ENCODE data around the gene FXYD5. TPM values are rescaled to one million over a fixed set of nuclear protein-coding genes. Genes with fewer than 3 reads are reported as not detected.

Gene FXYD5
- total RNA-seq, 4 donors from 2014 or later: 5.2 to 23.3 (median 14.3) TPM

DNA sequence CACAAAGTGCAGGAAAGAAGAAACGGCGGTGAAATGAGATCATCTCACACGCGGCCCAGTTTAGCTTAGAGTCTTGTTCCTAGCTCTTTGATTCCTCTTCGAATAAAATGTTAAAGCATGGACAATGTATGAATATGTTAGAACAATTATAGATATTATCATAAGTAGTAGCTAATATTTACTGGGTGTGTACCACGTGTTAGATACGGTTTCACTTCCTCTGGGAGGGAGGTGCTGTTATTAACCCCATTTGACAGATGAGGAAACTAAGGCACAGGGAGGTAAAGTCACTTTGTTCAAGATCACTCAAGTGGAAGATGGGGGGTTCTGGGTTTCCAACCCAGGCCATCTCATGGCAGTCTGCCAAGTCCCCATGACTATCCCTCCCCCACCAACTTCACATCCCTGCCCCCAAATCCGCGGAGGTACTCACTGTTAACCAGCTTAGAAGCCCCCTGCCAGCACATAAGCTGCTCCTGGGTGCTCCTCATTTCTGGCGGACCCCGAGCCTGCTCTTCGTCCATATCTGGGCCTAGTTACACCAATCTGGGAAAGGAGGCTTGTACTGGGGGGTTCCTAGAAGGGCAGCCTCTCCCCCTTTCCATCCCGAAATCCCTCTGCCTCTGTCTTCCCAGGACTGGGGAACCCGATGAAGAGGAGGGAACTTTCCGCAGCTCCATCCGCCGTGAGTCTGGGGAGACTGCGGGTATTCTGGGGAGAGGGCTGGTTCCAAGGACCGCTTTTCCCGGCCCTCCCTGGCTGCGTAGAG lies 12.5 kb upstream of the FXYD5 start:
- peak overlapping the region; percentile 32 to 62 (median 42) for H3K27ac ChIP-seq
- no peaks in the 10 kb centered on the region for H3K27me3 ChIP-seq
- no peaks in the 10 kb centered on the region for H3K9me3 ChIP-seq
- intact Hi-C loops (cut with DNase I; ENCODE audit: low total_unique reads): loop anchor here (1.0 to 10.0 kb wide), 5 partner anchors 28 to 603 kb away; partner anchors contain the start of genes IGFLR1, LIN37, PSENEN and U2AF1L4
- peak overlapping the region in 1 of 4 donors; percentile 28 for H3K4me3 ChIP-seq
- H3K36me3 ChIP-seq: no peaks in the 10 kb centered on the region
- in situ Hi-C loops (cut with MboI; ENCODE audit: low sequenced_read_pairs in 4 of 4): loop anchor here in 1 of 4 donors (10.0 kb wide), 1 partner anchor 133 kb away; no protein-coding TSS in a partner anchor
- peaks cover 30 to 37% of the 10 kb centered on the region in 2 donors for H3K4me1 ChIP-seq
- DNase-seq: no peak
- TF ChIP-seq, protein P1, sequence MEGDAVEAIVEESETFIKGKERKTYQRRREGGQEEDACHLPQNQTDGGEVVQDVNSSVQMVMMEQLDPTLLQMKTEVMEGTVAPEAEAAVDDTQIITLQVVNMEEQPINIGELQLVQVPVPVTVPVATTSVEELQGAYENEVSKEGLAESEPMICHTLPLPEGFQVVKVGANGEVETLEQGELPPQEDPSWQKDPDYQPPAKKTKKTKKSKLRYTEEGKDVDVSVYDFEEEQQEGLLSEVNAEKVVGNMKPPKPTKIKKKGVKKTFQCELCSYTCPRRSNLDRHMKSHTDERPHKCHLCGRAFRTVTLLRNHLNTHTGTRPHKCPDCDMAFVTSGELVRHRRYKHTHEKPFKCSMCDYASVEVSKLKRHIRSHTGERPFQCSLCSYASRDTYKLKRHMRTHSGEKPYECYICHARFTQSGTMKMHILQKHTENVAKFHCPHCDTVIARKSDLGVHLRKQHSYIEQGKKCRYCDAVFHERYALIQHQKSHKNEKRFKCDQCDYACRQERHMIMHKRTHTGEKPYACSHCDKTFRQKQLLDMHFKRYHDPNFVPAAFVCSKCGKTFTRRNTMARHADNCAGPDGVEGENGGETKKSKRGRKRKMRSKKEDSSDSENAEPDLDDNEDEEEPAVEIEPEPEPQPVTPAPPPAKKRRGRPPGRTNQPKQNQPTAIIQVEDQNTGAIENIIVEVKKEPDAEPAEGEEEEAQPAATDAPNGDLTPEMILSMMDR (IDR thresholded peaks at IDR 0.05 in 4 of 5, conservative IDR thresholded peaks at IDR 0.05 in 1 of 5): no peak
- TF ChIP-seq POLR2A (IDR thresholded peaks at IDR 0.05): no peak
- no peak for ATAC-seq

DNA sequence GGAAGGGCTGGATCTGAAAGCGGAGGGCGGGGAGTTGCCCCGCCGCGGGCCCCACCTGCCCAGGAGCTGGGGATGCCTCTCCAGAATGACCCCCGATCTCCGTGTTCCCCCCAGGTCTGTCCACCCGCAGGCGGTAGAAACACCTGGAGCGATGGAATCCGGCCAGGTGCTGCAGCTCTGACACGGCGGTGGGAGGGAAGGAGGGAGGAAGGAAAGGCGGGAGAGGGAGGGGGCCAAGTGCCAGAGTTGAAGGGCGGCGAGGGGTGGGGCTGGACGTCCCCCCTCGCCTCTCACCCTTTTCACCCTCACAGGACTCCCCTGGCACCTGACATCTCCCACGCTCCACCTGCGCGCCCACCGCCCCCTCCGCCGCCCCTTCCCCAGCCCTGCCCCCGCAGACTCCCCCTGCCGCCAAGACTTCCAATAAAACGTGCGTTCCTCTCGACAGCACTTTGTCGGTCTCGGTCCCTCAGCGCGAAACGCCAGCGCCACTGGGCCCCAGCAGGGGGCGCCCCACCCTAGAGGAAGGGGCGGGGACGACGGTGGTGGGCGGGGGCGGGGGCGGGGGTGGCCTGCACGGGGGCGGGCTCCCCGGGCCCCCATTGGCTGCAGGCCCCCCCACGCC lies 11.8 kb upstream of the FXYD5 start:
- ATAC-seq (no peak), DNase-seq (no peak)
- in situ Hi-C loops (cut with MboI; ENCODE audit: low sequenced_read_pairs in 4 of 4): loop anchor here in 1 of 4 donors (10.0 kb wide), 1 partner anchor 132 kb away; no protein-coding TSS in a partner anchor
- no peaks in the 10 kb centered on the region for H3K9me3 ChIP-seq
- intact Hi-C loops (cut with DNase I; ENCODE audit: low total_unique reads): loop anchor here (5.0 to 10.0 kb wide), 2 partner anchors 170 to 602 kb away; partner anchors contain the start of genes IGFLR1, LIN37, PSENEN and U2AF1L4
- no peaks in the 10 kb centered on the region for H3K36me3 ChIP-seq
- TF ChIP-seq, protein P1 (IDR thresholded peaks at IDR 0.05 in 4 of 5, conservative IDR thresholded peaks at IDR 0.05 in 1 of 5): peak in 2 of 5 experiments; percentile 48 to 53
- TF ChIP-seq POLR2A (IDR thresholded peaks at IDR 0.05): no peak
- H3K27ac ChIP-seq: peak overlapping the region in 2 of 4 donors; percentile 32 to 62
- no peaks in the 10 kb centered on the region for H3K27me3 ChIP-seq
- H3K4me1 ChIP-seq: peaks cover 25 to 32% of the 10 kb centered on the region in 2 donors
- no peak overlapping the region for H3K4me3 ChIP-seq

DNA sequence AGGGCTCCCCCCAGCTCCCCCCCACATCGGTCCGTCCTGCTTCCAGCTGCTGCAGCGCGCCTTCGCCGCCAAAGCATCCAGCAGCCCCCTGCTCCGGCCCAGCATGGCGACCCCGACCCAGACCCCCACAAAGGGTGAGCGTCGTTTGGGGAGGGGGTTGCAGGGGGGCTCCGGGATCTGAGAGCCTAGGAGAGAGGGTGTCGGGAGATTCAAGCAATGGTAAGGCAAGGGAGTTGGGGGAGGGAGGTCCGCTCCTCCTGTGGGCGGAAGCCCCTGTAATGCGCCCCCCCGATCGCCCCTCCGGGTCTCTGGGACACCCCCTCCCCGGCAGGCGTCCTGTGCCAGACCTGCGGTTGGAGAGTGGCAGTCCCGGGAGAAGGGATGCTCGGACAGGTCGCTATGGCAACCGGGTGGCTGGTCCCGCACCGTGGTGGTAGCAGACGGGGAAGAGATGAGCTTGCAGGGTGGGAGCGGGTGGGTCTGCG lies 11.3 kb upstream of the FXYD5 start, which contains the start of gene FXYD7:
Gene FXYD7 (plus strand): TSS at position 25 of the 485 bp plus-strand sequence. CDS start 79 bp downstream, at position 104.
- ATAC-seq (no peak), DNase-seq (no peak)
- TF ChIP-seq, protein P1 (IDR thresholded peaks at IDR 0.05 in 4 of 5, conservative IDR thresholded peaks at IDR 0.05 in 1 of 5): no peak
- Histone ChIP-seq H3K4me1 (peaks cover 21 to 26% of the 10 kb centered on the region in 2 donors), H3K27ac (peak within 1 kb of the TSS in 2 of 4 donors; percentile 32 to 62), H3K36me3 (no peaks in the 10 kb centered on the region), H3K9me3 (no peaks in the 10 kb centered on the region), H3K27me3 (no peaks in the 10 kb centered on the region), H3K4me3 (no peak within 1 kb of the TSS)
- in situ Hi-C loops (cut with MboI; ENCODE audit: low sequenced_read_pairs in 4 of 4): loop anchor here in 1 of 4 donors (10.0 kb wide), 1 partner anchor 132 kb away; no protein-coding TSS in a partner anchor
- intact Hi-C loops (cut with DNase I; ENCODE audit: low total_unique reads): loop anchor here (5.0 to 10.0 kb wide), 2 partner anchors 171 to 602 kb away; partner anchors contain the start of genes IGFLR1, LIN37, PSENEN and U2AF1L4

DNA sequence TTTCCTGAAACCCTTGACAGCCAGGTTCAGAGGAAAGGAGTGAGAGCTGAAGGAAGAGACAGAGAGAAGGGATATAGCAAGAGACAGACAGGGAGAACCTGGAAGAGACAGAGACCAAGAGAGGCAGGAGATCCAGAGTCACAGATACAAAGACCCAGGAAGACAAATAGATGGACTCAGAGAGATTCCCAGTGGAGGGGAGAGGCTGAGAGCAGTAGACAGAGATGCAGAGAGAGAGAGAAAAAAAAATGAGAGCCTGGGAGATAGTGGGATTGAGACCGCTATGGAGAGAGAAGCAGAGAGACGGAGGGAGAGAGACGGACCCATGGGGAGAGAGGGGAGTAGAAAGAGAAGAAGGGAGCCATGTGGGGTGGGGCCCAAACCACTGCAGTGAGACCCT lies 10.7 kb upstream of the FXYD5 start:
- intact Hi-C loops (cut with DNase I; ENCODE audit: low total_unique reads) (loop anchor here (5.0 to 10.0 kb wide), 2 partner anchors 172 to 601 kb away; partner anchors contain the start of genes IGFLR1, LIN37, PSENEN and U2AF1L4), in situ Hi-C loops (cut with MboI; ENCODE audit: low sequenced_read_pairs in 4 of 4) (loop anchor here in 1 of 4 donors (10.0 kb wide), 1 partner anchor 131 kb away; no protein-coding TSS in a partner anchor)
- no peak overlapping the region for H3K4me3 ChIP-seq
- H3K27me3 ChIP-seq: no peaks in the 10 kb centered on the region
- ATAC-seq (no peak), DNase-seq (no peak)
- TF ChIP-seq POLR2A (IDR thresholded peaks at IDR 0.05): no peak
- TF ChIP-seq, protein P1 (IDR thresholded peaks at IDR 0.05 in 4 of 5, conservative IDR thresholded peaks at IDR 0.05 in 1 of 5): no peak
- no peaks in the 10 kb centered on the region for H3K9me3 ChIP-seq
- peaks cover 20 to 25% of the 10 kb centered on the region in 2 donors for H3K4me1 ChIP-seq
- no peak overlapping the region for H3K27ac ChIP-seq
- H3K36me3 ChIP-seq: no peaks in the 10 kb centered on the region
